ENCODE results near the gene SLC25A18.

- no peak for TF ChIP-seq POLR2A (IDR thresholded peaks at IDR 0.05)
- TF ChIP-seq, protein P1, sequence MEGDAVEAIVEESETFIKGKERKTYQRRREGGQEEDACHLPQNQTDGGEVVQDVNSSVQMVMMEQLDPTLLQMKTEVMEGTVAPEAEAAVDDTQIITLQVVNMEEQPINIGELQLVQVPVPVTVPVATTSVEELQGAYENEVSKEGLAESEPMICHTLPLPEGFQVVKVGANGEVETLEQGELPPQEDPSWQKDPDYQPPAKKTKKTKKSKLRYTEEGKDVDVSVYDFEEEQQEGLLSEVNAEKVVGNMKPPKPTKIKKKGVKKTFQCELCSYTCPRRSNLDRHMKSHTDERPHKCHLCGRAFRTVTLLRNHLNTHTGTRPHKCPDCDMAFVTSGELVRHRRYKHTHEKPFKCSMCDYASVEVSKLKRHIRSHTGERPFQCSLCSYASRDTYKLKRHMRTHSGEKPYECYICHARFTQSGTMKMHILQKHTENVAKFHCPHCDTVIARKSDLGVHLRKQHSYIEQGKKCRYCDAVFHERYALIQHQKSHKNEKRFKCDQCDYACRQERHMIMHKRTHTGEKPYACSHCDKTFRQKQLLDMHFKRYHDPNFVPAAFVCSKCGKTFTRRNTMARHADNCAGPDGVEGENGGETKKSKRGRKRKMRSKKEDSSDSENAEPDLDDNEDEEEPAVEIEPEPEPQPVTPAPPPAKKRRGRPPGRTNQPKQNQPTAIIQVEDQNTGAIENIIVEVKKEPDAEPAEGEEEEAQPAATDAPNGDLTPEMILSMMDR (IDR thresholded peaks at IDR 0.05), result no peak
These were observed 70.7 kb downstream of the SLC25A18 start for GRCh38 chr22:17633998-17634323.
